Caco-2 (cell line): ENCODE data around the gene GJB6. TPM values are rescaled to one million over a fixed set of nuclear protein-coding genes. Genes with fewer than 3 reads are reported as not detected.

Experiments
- BruUV-seq: library from RNA; stranded (reverse); fragments of 400-500 nt; replicated peaks from 2 replicates; lab custom pipeline; 2021; lab: Mats Ljungman, UMichigan
- CTCF ChIA-PET: fragments of 300-600 bp; sonication (Branson Sonifier 250); formaldehyde crosslinking; loops from one replicate; lab custom pipeline; 2022; ENCODE audit warnings: antibody characterized with exemption; lab: Charles Lee
- POLR2A ChIA-PET: fragments of 300-600 bp; sonication (Branson Sonifier 250); formaldehyde crosslinking; loops from one replicate; lab custom pipeline; 2022; ENCODE audit warnings: antibody characterized with exemption; lab: Charles Lee
- DNase-seq, 2 experiments: peaks; one replicate each; pipeline versions ENCODE4 v3.0.0 to v3.0.0-alpha.2; 2020 to 2022
- H3K27me3 ChIP-seq: replicated peaks from 2 replicates; pipeline ENCODE4 v1.6.0; 2011; ENCODE audit warnings: low read length; ENCODE audit not compliant: control insufficient read depth, insufficient read depth
- H3K36me3 ChIP-seq: 2 replicates; pipeline ENCODE4 v1.5.1; 2011; ENCODE audit warnings: low read length; ENCODE audit not compliant: control insufficient read depth, insufficient read depth
- H3K4me1 ChIP-seq: fragments of 250-450 bp; sonication (Bioruptor Pico); 2 replicates; pipeline ENCODE4 v1.5.1; 2020; ENCODE audit warnings: mild to moderate bottlenecking
- H3K4me3 ChIP-seq: 2 replicates; pipeline ENCODE4 v1.5.1; 2011; ENCODE audit warnings: low read depth, mild to moderate bottlenecking, control low read depth, low read length
- H3K9me3 ChIP-seq: fragments of 250-450 bp; sonication (Bioruptor Pico); 2 replicates; pipeline ENCODE4 v1.5.1; 2020; ENCODE audit warnings: mild to moderate bottlenecking, moderate library complexity
- H3K27ac Mint-ChIP-seq: one replicate; pipeline ENCODE4 v1.8.0; 2022; ENCODE audit warnings: mixed read lengths; ENCODE audit not compliant: unreplicated experiment
- H3K27me3 Mint-ChIP-seq: one replicate; pipeline ENCODE4 v1.8.0; 2022; ENCODE audit warnings: mixed read lengths; ENCODE audit not compliant: insufficient read depth, unreplicated experiment
- H3K36me3 Mint-ChIP-seq: one replicate; pipeline ENCODE4 v1.8.0; 2022; ENCODE audit warnings: mild to moderate bottlenecking, mixed read lengths; ENCODE audit not compliant: insufficient read depth, unreplicated experiment
- H3K4me1 Mint-ChIP-seq: one replicate; pipeline ENCODE4 v1.8.0; 2022; ENCODE audit warnings: low read depth, mixed read lengths; ENCODE audit not compliant: unreplicated experiment
- H3K4me3 Mint-ChIP-seq: one replicate; pipeline ENCODE4 v1.8.0; 2022; ENCODE audit warnings: mild to moderate bottlenecking, moderate library complexity, mixed read lengths; ENCODE audit not compliant: unreplicated experiment
- H3K9me3 Mint-ChIP-seq: one replicate; pipeline ENCODE4 v1.8.0; 2022; ENCODE audit warnings: mixed read lengths; ENCODE audit not compliant: unreplicated experiment
- intact Hi-C: fragments of 100-400 bp; cut with micrococcal nuclease; formaldehyde crosslinking; loops from one replicate; pipeline ENCODE4 v1.10.0; 2022; ENCODE audit not compliant: unreplicated experiment
- total RNA-seq: library from RNA; stranded (reverse); gene quantifications from 2 replicates; pipeline ENCODE4 v1.2.3, GENCODE V29; 2022
- TF ChIP-seq, protein P1 (sequence below), 2 experiments: fragments of 200-600 bp in 1 of 2; IDR thresholded peaks; 1 replicate in 1 of 2; 2 replicates in 1 of 2; pipeline versions ENCODE4 v1.5.1 to v1.8.0; 2011 to 2022; ENCODE audit warnings: antibody characterized with exemption in 1 of 2, control low read depth in 1 of 2, inconsistent platforms in 1 of 2, low read depth in 1 of 2, low read length in 1 of 2, mild to moderate bottlenecking in 1 of 2, moderate library complexity in 1 of 2; ENCODE audit not compliant: insufficient read depth in 1 of 2, severe bottlenecking in 1 of 2, unreplicated experiment in 1 of 2

The GJB6 gene
- total RNA-seq, 1 experiment from 2014 or later = not detected

DNA sequence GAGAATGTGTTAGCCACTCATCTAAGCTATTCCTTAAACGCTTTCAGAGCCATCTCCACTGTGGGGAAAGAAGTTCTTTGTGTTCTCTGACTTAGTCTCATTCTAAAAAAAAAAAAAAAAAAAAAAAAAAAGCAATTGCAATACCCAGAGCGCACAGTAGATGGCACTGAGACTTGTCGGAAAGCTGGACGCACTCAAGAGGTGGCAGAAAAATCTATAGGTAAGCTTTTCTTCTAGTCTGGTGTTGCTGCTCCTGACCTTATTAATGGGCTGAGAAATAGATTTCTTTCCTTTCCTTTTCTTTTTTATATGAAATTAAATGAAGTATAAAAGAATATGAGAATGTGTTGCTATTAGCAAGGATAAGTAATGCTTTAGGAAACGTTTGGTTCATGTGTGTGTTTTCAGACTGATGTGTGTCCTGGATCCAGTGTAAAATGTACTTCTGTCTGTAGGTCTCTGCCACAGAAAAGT, 34.7 kb downstream of the GJB6 start:
- H3K4me1 ChIP-seq = peaks cover 8% of the 10 kb centered on the region; the same call in 1 of the 2 replicates
- H3K9me3 ChIP-seq = no peaks in the 10 kb centered on the region
- no peak overlapping the region for H3K4me3 Mint-ChIP-seq
- peaks cover 1% of the 10 kb centered on the region for H3K27me3 ChIP-seq
- BruUV-seq = no TSS peak
- ChIA-PET CTCF (interaction anchor here (0.6 to 1.4 kb wide), 10 partner anchors 17 to 952 kb away, joined by 3 to 12 read pairs (median 4); no protein-coding TSS in a partner anchor), POLR2A (no interaction called here)
- TF ChIP-seq, protein P1, sequence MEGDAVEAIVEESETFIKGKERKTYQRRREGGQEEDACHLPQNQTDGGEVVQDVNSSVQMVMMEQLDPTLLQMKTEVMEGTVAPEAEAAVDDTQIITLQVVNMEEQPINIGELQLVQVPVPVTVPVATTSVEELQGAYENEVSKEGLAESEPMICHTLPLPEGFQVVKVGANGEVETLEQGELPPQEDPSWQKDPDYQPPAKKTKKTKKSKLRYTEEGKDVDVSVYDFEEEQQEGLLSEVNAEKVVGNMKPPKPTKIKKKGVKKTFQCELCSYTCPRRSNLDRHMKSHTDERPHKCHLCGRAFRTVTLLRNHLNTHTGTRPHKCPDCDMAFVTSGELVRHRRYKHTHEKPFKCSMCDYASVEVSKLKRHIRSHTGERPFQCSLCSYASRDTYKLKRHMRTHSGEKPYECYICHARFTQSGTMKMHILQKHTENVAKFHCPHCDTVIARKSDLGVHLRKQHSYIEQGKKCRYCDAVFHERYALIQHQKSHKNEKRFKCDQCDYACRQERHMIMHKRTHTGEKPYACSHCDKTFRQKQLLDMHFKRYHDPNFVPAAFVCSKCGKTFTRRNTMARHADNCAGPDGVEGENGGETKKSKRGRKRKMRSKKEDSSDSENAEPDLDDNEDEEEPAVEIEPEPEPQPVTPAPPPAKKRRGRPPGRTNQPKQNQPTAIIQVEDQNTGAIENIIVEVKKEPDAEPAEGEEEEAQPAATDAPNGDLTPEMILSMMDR (IDR thresholded peaks at IDR 0.05; ENCODE audit: insufficient read depth in 1 of 2, low read depth in 1 of 2, low read length in 1 of 2, severe bottlenecking in 1 of 2, unreplicated experiment in 1 of 2) = peak; percentile 73 to 80
- no peaks in the 10 kb centered on the region for H3K4me1 Mint-ChIP-seq
- H3K36me3 Mint-ChIP-seq = no peaks in the 10 kb centered on the region
- peak in 1 of 2 experiments; percentile 17 for DNase-seq
- H3K27me3 Mint-ChIP-seq = peaks cover 35% of the 10 kb centered on the region
- H3K27ac Mint-ChIP-seq = no peak overlapping the region
- intact Hi-C loops = loop anchor here (1.0 kb wide), 1 partner anchor 292 kb away; no protein-coding TSS in a partner anchor
- no peaks in the 10 kb centered on the region for H3K36me3 ChIP-seq
- H3K9me3 Mint-ChIP-seq = no peaks in the 10 kb centered on the region
- no peak overlapping the region for H3K4me3 ChIP-seq

DNA sequence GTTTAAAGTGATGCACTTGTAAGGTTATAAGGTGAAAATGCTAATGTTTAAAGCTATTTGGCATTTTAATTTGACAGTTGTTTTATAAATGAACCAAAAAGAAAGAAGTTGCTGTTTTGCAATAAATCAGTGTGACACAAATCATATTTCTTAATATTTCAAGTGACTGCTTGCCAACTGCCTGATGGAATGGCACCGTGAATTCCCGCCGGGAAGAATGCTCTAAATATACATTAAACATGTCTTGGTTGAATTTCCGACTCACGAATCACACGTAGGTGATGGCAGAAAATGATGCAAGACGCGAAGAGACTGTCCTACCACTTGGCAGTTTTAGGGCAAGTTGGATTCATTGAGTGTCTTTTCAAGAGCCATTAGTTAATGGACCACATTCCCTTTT, 36.3 kb downstream of the GJB6 start:
- Mint-ChIP-seq H3K27me3 (peaks cover 32% of the 10 kb centered on the region), H3K4me3 (no peak overlapping the region), H3K36me3 (no peaks in the 10 kb centered on the region), H3K27ac (no peak overlapping the region), H3K4me1 (no peaks in the 10 kb centered on the region), H3K9me3 (no peaks in the 10 kb centered on the region)
- CTCF ChIA-PET = no interaction called here
- no TSS peak for BruUV-seq
- Histone ChIP-seq H3K36me3 (no peaks in the 10 kb centered on the region), H3K4me1 (peaks cover 14% of the 10 kb centered on the region; the same call in 1 of the 2 replicates), H3K4me3 (no peak overlapping the region), H3K27me3 (peaks cover 1% of the 10 kb centered on the region), H3K9me3 (no peaks in the 10 kb centered on the region)
- TF ChIP-seq, protein P1 (IDR thresholded peaks at IDR 0.05; ENCODE audit: insufficient read depth in 1 of 2, low read depth in 1 of 2, low read length in 1 of 2, severe bottlenecking in 1 of 2, unreplicated experiment in 1 of 2) = no peak
- no peak for DNase-seq
- POLR2A ChIA-PET = no interaction called here
- intact Hi-C loops = no loop called here

DNA sequence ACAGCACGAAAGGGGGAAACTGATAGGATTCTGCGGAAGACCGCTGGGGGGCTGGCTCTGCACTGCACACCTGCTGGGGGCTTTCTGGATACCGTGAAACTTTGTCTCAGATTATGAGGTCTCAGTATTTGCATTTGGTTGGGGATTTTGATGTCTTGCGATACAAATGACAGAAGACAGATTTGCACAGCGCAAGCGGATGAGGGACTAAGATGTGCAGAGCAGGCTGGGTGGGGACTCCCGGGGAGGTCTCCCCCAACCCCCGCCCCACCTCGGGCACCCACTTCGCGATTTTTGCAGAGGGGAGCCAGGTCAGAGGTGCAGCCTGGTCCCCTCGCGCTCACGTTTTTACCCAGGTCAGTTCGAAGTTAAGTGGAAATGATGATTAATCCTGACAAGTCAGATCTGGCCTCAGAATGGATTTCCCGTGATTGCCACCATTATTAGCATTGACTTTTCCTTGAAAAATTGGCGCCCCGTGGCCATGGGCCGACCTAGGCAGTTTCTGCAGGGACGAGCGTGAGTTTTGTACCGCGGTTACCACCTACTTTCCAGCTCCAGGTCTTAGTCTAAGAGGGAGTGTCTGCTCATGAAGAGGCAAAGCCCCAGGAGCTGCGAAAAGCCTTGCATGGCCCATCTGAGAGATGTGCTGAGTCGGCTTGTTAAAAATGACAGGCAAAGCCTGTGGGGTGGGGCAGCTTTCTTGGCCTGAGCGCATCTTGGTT, 38.0 kb downstream of the GJB6 start:
- no peak for DNase-seq
- Mint-ChIP-seq H3K4me1 (no peaks in the 10 kb centered on the region), H3K27ac (no peak overlapping the region), H3K36me3 (no peaks in the 10 kb centered on the region), H3K4me3 (peak overlapping the region; percentile 70), H3K9me3 (no peaks in the 10 kb centered on the region), H3K27me3 (peaks cover 31% of the 10 kb centered on the region)
- H3K27me3 ChIP-seq = peaks cover 1% of the 10 kb centered on the region
- no peaks in the 10 kb centered on the region for H3K9me3 ChIP-seq
- CTCF ChIA-PET = interaction anchor here (0.7 kb wide), 1 partner anchor 299 kb away, joined by 3 read pairs; no protein-coding TSS in a partner anchor
- intact Hi-C loops = no loop called here
- TF ChIP-seq, protein P1 (IDR thresholded peaks at IDR 0.05; ENCODE audit: insufficient read depth in 1 of 2, low read depth in 1 of 2, low read length in 1 of 2, severe bottlenecking in 1 of 2, unreplicated experiment in 1 of 2) = no peak
- H3K4me3 ChIP-seq = no peak overlapping the region
- POLR2A ChIA-PET = no interaction called here
- peaks cover 11% of the 10 kb centered on the region; the same call in 1 of the 2 replicates for H3K4me1 ChIP-seq
- BruUV-seq = no TSS peak
- no peaks in the 10 kb centered on the region for H3K36me3 ChIP-seq
